Hematopoietic multipotent progenitor cell treated with erythropoietin and hydrocortisone succinate and interleukin-3 and kit ligand, for 15 days (in vitro differentiated cells): ENCODE measurements around the gene DGKB.

Experiments used
- DNase-seq: peaks from one replicate; pipeline ENCODE4 v3.0.0-alpha.2; 2015; ENCODE audit warnings: low spot score

Gene DGKB

DNA sequence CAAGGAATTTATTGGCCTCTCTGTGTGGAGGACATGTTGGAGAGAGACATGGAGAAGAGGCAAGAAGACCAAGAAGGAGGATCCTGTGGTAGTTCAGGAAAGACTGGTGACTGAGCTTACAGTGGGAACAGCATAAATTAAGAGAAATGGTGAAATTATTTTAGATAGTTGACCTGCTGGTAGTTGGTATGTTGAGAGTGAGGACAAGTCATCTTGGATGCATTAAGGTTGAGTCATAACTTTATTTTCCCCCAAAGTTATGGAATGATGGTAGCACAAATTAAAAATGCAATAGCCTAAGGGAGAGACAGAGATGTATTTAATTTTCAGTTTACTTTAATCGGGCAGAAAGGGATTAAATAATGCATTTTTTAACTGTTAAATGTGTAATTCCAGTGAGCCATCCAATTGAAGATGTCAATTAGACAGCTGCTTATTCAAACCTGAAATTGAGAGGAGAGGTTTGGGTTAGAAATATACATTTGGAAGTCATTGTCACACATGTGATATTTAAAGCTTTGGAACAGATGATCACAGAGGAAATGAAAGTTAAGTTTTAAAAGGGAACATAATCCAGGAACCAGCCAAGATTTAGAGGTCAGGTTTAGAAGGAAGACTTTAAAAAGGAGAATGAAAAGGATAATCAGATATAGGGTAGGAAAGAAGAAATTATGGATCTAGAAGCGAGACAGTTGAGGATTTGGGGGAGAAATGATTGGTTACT lies 80.6 kb downstream of the DGKB start:
- DNase-seq = no peak

GRCh38 chr7:14818871-14819270 lies 83.7 kb downstream of the DGKB start:
- no peak for DNase-seq

DNA sequence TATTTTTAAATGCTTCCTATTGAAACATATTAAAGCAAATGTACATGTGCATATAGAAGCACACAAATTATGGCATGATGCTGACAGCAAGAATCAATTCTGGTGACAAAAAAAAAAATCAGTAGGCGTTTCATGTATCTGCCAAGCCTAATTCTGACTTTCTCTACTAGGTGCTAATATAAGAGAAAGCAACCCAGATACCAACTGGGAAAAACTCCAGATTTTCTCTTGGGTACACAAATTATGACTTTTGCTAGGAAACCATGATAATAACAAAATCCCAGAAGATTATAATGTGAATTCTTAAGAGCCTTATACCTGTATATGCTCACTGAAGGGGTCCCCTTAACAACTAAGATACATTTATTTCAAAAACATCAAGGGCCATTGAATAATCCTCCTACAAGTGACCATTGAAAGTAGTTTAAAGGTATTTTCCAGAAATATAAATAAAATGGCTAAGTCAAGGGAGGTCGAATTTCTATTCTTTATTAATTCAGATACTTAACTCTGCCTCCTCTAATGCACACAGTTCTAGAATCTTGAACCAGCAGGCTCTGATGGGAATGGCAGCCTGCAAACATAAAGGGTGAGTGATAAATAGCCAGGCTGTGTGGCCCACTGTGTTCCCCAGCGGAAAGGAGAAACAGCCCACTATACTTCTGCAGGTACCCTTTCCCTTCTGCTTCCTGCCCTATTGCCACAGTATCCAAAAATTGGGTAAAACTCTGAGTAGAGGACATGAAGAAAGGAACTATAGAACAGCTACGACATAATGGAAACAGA lies 84.5 kb downstream of the DGKB start:
- DNase-seq = no peak

DNA sequence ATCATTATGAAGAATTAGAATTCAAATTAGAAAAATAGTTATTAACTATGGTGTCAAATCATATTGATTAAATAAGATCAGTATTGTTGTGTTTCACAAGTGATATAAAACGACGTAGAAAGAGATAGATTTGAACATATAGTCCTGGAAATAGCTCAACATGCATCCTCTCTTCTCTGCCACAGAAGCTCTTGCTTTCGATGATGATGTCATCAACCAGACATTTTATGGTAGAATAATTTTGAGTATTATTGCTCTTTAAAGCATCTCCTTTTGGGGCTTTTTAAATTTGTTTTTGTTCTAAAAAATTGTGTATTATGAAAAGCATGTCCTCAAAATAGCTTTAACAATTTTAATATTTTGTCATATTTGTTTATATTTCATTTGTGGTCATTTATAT lies 95.0 kb downstream of the DGKB start:
- no peak for DNase-seq

- DNase-seq = no peak
Measured at GRCh38 chr7:14806891-14807290, 95.7 kb downstream of the DGKB start.

DNA sequence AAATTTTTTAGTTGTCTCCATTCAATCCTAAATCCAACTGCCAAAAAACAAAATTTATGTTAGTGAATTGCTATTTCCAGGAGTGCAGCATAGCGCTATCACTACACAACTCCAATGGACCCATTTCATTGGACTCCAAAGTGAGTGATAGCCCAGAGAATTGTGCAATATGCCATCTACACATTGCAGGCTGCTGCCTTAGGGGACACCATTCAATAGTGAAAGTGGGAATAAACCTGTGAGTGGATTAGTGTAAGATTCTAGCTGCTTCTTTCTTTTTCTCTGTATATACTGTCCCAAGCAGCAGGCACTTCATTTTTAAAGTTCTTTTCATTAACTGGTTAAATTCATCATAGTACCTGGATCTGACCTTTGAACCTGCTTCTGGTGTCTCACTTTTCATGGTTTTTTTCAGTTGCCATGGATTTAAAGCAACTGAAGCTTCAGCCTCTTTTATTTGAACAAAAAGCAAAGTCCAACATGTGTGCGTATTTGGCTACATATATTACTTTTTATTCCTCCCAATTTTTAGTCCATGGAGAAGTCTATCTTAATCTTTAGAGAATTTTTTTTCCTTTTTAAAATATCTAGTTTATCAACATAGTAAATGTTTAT lies 97.3 kb downstream of the DGKB start:
- no peak for DNase-seq

DNA sequence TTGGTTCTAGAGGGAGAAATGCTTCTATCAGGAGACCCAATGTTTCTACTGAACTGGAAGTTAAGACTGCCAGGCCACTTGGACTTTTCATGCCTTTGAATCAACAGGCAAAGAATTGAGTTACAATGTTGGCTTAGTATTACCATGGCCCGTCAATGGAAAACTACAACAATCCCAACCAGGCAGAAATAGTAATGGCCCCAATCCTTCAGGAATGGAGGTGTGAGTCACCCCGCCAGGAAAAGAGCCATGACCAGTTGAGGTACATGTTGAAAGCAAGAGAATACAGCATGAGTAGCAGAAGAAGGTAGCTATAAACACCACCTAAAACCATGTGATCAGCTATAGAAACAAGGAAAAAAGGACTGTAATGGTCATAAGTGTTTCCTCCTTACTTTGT lies 101.9 kb downstream of the DGKB start:
- no peak for DNase-seq

GRCh38 chr7:14793151-14793550 lies 109.4 kb downstream of the DGKB start:
- no peak for DNase-seq

GRCh38 chr7:14787551-14787950 lies 115.0 kb downstream of the DGKB start:
- no peak for DNase-seq

DNA sequence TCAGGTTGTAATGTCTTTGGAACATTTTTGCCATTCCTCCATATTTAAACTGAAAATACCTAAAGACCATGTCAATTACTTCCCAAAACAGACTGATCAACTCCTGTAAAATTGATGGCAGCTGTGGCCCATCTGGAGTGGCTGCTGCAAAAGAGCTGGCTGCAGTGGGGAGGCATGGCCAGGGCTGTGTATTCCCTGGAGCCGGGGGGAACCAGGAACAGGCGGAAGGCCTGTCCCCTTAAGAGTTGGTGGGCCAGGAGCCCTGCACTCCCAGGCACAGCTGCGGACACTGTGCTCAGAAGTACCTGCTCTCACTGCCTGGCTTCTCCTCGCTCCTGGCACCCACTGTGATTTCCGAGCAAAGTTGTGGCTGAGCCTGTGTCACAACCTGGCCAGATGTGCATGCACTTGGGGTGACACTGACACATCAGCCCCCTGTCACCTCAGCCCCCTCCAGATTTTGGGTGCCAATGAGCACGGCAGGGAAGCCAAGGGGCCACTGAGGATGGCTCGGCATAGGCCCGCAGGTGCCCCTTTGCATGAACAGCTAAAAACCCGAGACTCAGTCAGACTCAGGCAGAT lies 116.1 kb downstream of the DGKB start:
- no peak for DNase-seq

DNA sequence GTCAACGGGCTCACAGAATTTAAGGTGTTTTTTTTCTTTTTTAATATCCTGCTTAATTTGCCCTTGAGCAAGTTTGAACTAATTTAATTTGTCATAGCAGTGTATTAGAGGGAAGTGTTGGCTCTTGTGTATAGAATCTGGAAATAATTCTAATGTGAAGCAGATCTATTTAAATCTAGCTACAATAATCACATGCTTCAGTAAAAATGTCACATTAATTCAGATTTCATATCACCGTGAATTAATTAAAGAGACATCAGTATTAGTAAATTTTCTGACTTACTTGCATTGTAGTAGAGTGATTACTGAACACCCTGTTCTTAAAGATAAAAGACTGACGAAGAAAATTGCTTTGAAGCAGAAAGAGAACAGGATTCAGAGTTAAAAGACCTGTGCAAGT lies 124.7 kb downstream of the DGKB start:
- DNase-seq = no peak

DNA sequence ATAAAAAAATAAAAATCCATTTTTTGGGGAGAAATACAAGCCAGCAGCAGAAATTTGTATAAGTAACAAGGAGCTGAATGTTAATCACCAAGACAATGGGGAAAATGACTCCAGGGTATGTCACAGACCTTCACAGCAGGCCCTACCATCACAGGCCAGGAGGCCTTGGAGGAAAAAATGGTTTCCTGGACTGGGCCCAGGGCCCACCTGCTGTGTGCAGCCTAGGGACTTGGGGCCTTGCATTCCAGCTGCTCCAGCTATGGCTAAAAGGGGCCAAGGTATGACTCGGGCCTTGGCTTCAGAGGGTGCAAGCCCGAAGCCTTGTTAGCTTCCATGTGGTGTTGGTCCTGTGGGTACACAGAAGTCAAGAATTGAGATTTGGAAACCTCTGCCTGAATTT lies 126.3 kb downstream of the DGKB start:
- no peak for DNase-seq

DNA sequence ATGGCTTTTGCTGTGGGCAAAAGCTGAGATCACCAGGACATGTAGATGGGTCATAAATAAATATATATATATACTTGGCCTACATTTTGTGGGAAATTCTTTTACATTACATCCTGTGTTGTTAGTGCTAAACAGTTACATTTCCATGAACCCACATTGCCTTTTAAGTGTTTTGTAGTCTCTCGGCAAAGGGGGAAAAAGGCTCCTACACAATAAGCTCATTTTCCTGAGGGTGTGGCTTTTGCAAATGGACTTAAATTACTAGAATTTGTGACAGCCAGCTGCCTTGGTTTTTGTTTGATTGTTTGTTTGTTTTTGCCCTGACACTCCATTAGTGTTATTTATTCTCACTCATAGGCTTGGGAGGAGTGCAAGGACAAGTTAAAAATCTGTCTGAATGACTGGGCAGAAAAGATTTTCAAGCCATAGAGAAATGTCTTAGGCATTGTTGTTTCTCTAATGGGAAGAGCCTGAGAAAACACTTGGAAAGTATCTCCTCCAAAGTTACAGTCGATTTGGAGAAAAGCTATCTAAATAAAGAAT lies 128.8 kb downstream of the DGKB start:
- DNase-seq = no peak

DNA sequence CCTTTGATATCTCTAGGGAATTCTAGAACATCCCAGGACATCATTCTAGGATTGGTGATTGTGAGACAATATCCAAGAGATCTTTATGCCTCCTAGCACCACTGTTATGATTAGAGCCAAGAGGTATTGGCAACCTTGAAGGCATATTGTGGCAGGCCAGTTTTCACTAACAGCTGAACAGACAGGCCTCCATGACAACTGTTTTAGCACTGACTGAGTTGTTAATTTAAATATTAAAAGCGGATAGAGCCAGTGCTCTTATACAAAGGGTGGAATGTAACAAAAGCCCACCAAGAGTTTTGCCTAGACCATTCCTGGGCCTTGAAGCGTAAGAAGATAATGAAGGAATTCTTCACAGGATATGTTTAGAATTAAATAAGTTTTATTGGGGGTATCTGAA lies 131.9 kb downstream of the DGKB start:
- no peak for DNase-seq

- no peak for DNase-seq
Measured at GRCh38 chr7:14769261-14769660, 133.3 kb downstream of the DGKB start.

GRCh38 chr7:14767716-14768425 lies 134.7 kb downstream of the DGKB start:
- no peak for DNase-seq

GRCh38 chr7:14766747-14767146 lies 135.8 kb downstream of the DGKB start:
- DNase-seq = no peak

- no peak for DNase-seq
Measured at GRCh38 chr7:14765731-14766130, 136.8 kb downstream of the DGKB start.

GRCh38 chr7:14762561-14762960 lies 140.0 kb downstream of the DGKB start:
- DNase-seq = no peak

DNA sequence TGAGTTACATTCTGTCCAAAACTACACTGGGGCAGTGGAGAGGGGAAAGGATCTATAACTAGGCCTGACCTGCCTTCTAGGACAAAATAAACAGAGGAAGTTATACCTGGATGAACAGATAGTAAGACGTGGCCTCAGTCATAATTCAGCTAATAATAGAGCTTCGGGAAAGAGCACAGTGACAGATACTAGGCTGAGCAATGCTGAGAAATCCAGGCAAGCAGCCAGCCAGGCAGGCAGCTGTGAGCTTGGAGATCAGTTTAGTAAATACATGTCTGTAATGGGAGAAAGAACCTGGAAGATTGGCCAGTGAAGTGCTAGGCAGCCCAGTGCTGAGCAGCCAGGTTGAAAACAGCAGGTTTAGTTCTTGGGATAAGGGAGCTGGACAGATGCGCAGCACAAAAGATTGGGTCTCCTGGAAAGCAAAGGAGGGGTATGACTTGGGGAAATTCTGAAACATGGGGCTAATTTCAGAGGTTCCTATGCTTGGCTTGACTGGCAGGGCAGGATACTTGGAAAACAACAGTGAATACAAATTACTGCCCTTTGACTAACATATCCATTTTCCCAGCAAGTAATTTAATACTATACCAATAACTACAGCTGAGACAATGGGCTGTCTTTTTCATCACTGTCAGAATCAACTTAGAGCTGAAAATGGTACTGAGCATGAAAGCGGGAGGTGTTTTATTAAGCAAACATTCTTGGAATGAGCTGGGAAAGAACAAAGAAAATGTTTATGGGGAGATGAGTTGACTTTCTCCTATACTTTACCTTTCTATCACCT lies 140.8 kb downstream of the DGKB start:
- DNase-seq = no peak
